Activated gamma-delta T cell (primary cell): Measurements from ENCODE around the gene UGT2A3.
"Not testable (repeated sequence)": the region's sequence is repeated elsewhere in the genome, so short reads cannot be mapped to it uniquely, and the experiment has no call there.

Experiments used
- DNase-seq: peaks from one replicate; lab custom pipeline; 2025; lab: John Stamatoyannopoulos, UW
- total RNA-seq, 2 donors: gene quantifications; one replicate each; lab custom pipeline; 2026; lab: John Stamatoyannopoulos, UW

Gene UGT2A3
- 0 reads per million in 2 donors for total RNA-seq

- DNase-seq: no peak
These were observed at the start of gene UGT2A3 for GRCh38 chr4:68951078-68951805. Gene UGT2A3, minus strand, starts transcription at chr4:68951804. Its CDS starts 44 bp downstream, at chr4:68951760.

- no peak for DNase-seq
These were observed 45.4 kb upstream of the UGT2A3 start for GRCh38 chr4:68997040-68997439.

GRCh38 chr4:68995292-68995691, 43.7 kb upstream of the UGT2A3 start:
- no peak for DNase-seq

- DNase-seq: no peak
These were observed 35.4 kb upstream of the UGT2A3 start for GRCh38 chr4:68987007-68987406.

- no peak for DNase-seq
These were observed 33.8 kb upstream of the UGT2A3 start for GRCh38 chr4:68985442-68985841.

GRCh38 chr4:68984947-68985346, 33.3 kb upstream of the UGT2A3 start:
- DNase-seq: no peak

DNA sequence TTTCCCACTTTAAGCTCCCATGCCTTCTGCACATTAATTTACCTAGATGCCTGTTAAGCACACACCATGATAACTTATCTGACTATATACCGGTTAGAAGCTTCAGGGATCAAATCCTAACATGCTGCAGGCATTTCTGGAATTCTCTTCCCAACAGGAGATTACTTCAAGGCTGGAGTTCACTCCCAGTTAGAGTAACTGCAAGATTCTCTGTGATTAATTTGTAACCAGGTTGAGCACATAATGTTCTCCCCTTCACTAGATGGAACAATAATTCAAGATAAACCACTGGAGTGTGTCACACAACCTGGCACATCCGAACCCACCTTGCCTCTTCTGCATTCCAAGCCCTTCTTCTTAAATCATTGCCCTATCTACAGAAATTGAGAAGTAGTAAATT, 11.8 kb upstream of the UGT2A3 start:
- no peak for DNase-seq

DNA sequence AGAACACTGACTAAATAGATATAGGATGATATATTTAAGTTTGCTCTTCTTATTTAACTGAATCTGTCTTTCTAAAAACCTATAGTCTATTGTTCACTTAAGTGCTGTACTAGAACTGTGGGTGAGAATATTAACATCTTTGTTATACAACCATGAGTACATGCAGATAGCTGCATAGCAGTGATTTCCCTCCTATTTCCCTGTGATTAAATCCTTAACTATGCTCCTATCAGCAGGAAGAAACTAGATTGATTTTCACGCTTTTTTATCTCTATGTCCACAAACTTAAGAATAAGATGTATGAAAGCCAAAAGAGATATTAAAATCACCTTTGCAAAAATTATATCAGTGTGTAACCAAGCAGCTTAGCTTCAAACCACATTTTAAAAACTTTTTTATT, 11.3 kb upstream of the UGT2A3 start:
- DNase-seq: no peak

- DNase-seq: no peak
These were observed 8.9 kb upstream of the UGT2A3 start for GRCh38 chr4:68960294-68961163.

- not testable (repeated sequence) for DNase-seq
These were observed 7.5 kb upstream of the UGT2A3 start for GRCh38 chr4:68959085-68959484.

GRCh38 chr4:68954126-68954525, 2.5 kb upstream of the UGT2A3 start:
- DNase-seq: no peak

GRCh38 chr4:68953056-68953596, 1.5 kb upstream of the UGT2A3 start:
- no peak for DNase-seq

GRCh38 chr4:68951806-68952585, 392 bp upstream of the UGT2A3 start:
- no peak for DNase-seq

- no peak for DNase-seq
These were observed 1.6 kb downstream of the UGT2A3 start for GRCh38 chr4:68950033-68950432.

GRCh38 chr4:68948985-68949384, 2.6 kb downstream of the UGT2A3 start:
- DNase-seq: no peak

- no peak for DNase-seq
These were observed 3.4 kb downstream of the UGT2A3 start for GRCh38 chr4:68948044-68948743.

DNA sequence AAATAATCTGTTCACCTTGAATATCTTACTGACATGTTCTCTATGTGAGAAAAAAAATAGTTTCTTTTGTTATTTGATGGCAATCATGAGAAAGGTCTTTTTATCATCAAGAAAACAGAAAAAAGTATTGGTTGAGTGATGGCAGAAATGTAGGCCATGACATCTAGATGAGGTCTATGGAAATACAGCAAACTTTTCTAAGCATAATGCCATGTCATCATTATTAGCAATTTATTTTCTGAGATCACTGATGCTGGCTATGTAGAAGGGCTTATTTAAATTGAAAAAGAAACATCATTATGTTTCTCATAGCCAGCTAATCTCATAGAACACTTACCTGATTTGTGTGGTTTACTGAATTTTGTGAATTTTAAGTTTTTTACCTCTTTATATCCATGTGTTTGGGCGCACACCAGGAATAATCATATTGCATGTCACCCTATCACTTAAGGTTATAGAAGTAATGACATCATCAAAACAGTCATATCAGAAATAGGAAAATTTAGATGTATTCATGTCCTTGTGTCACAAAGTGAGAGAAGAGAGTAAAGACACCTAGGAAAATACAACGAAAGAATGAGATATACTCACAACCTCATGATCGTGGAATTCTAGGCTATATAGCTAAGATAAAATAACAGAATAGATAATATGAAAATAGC, 22.4 kb downstream of the UGT2A3 start:
- DNase-seq: no peak

DNA sequence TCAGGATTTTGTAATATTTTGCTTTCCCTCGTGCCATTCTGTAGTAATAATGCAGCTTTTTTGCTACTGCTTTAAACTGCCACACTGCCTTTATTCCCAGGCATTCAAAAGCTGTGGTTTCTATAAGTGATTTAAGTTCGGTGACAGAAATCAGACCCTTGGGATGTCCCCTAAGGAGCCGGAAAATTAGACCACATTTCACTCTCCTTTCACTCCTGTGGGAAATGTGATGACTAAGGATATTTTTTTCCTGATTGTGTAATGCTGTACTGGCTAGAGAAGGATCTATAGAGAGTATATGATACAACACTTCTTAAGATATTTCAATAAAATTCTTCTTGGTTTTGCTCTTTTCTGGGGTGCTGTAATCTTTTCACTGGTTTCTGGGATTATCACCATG, 24.4 kb downstream of the UGT2A3 start:
- no peak for DNase-seq

DNA sequence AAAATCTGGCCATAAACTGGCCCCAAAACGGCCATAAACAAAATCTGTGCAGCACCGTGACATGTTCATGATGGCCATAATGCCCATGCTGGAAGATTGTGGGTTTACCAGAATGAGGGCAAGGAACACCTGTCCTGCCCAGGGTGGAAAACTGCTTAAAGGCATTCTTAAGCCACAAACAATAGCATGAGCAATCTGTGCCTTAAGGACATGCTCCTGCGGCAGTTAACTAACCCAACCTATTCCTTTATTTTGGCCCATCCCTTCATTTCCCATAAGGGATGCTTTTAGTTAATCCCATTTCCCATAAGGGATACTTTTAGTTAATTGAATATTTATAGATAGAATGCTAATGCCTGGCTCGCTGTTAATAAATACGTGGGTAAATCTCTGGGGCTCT, 29.4 kb downstream of the UGT2A3 start:
- not testable (repeated sequence) for DNase-seq

- no peak for DNase-seq
These were observed 30.6 kb downstream of the UGT2A3 start for GRCh38 chr4:68921051-68921450.

GRCh38 chr4:68917016-68917415, 34.6 kb downstream of the UGT2A3 start:
- DNase-seq: no peak
